Esophagus muscularis mucosa (tissue), 4 donors: ENCODE data around the gene S100A4. TPM values are rescaled to one million over a fixed set of nuclear protein-coding genes. Genes with fewer than 3 reads are reported as not detected.
A peak's percentile ranks its signal among the peaks of the same experiment; 100 is the strongest.

Source experiments
- DNase-seq: peaks from one replicate; pipeline ENCODE4 v3.0.0-alpha.2; 2017; ENCODE audit errors: extremely low spot score
- H3K27ac ChIP-seq, 4 donors: fragments of 200-600 bp; sonication (generic); replicated peaks in 1 of 4; 1 replicate in 3 of 4; 2 replicates in 1 of 4; pipeline ENCODE4 v1.5.1; 2016 to 2019; ENCODE audit warnings: mild to moderate bottlenecking in 1 of 4
- H3K27me3 ChIP-seq, 4 donors: fragments of 200-600 bp; sonication (generic); one replicate each; pipeline versions ENCODE4 v1.5.1 to v1.6.0; 2016 to 2019
- H3K36me3 ChIP-seq, 4 donors: fragments of 200-600 bp; sonication (generic); one replicate each; pipeline ENCODE4 v1.5.1; 2016 to 2019
- H3K4me1 ChIP-seq, 4 donors: fragments of 200-600 bp; sonication (generic); one replicate each; pipeline ENCODE4 v1.5.1; 2016 to 2019
- H3K4me3 ChIP-seq, 4 donors: fragments of 200-600 bp; sonication (generic); 1 replicate in 2 of 4; 2 replicates in 2 of 4; pipeline ENCODE4 v1.5.1; 2016 to 2019; ENCODE audit warnings: mild to moderate bottlenecking in 4 of 4, moderate library complexity in 1 of 4
- H3K9me3 ChIP-seq, 4 donors: fragments of 200-600 bp; sonication (generic); 1 replicate in 3 of 4; 2 replicates in 1 of 4; pipeline ENCODE4 v1.5.1; 2016 to 2019
- EP300 ChIP-seq: sonication (generic); formaldehyde crosslinking; IDR thresholded peaks from one replicate; pipeline ENCODE4 v1.6.1; 2017; ENCODE audit warnings: antibody characterized with exemption
- POLR2A ChIP-seq: fragments of 450-650 bp; IDR thresholded peaks from one replicate; pipeline ENCODE4 v1.6.1; 2017; ENCODE audit warnings: antibody characterized with exemption, moderate library complexity, mild to moderate bottlenecking, low read depth
- POLR2AphosphoS5 ChIP-seq, 2 donors: sonication (generic); formaldehyde crosslinking; IDR thresholded peaks; one replicate each; pipeline ENCODE4 v1.6.1; 2017; ENCODE audit warnings: antibody characterized with exemption in 2 of 2
- WGBS: methylation state at CpG from one replicate; pipeline ENCODE4 v1.1.5; 2018; 5-methylcytosine and 5-hydroxymethylcytosine counted together
- intact Hi-C: fragments of 100-400 bp; cut with DNase I; formaldehyde crosslinking; loops from one replicate; pipeline ENCODE4 v1.15.1; 2023
- total RNA-seq, 4 donors: library from RNA; depleted of rRNA; stranded (reverse); fragments of >200 nt; gene quantifications; one replicate each; pipeline versions ENCODE4 v1.1.0 to v1.2.1, GENCODE V29; 2016
- TF ChIP-seq, protein P1 (sequence below), 3 experiments: fragments of 200-600 bp in 2 of 3; fragments of 450-650 bp in 1 of 3; sonication (generic) in 2 of 3; IDR thresholded peaks; one replicate each; pipeline ENCODE4 v1.5.1; 2017 to 2019; ENCODE audit warnings: antibody characterized with exemption in 3 of 3, mild to moderate bottlenecking in 2 of 3, moderate library complexity in 1 of 3

S100A4 gene
- total RNA-seq, 4 donors from 2014 or later: 154 to 362 (median 273) TPM

DNA sequence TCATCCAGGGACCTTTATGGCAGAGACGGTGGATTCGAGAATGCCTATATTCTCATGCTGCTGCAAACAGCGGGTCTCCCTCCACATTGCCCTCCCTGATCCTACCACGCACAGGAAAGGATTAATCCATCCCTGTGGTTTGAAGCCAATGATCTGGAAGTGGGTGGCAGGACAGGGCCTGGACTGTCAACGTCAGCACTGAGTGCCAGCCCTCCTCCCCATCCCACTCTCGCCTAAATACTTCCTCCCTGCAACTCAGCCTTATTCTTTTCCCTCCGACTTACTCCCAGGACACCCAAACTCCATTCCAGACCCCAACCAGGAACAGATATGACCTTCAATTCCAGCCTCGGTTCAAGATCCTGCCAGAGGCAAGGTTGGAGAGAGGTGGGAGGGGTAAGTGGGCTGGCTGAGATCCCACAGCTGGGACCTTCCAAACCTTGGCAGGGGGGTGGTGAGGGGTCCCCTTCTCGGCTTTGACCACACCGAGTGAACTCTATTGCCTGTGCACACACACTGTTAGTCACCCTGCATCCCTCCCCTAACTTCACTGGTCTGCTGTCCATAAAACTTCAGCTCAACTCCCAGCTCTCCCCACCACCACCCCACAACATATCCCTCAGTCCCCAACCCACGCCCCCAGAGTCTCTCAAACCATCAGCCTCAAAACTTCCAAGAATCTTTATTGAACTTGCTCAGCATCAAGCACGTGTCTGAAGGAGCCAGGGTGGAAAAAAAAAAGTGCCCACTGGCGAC lies 2.5 kb downstream of the S100A4 start:
- TF ChIP-seq POLR2A (no peak), EP300 (no peak), POLR2AphosphoS5 (IDR thresholded peaks at IDR 0.05) (no peak)
- TF ChIP-seq, protein P1, sequence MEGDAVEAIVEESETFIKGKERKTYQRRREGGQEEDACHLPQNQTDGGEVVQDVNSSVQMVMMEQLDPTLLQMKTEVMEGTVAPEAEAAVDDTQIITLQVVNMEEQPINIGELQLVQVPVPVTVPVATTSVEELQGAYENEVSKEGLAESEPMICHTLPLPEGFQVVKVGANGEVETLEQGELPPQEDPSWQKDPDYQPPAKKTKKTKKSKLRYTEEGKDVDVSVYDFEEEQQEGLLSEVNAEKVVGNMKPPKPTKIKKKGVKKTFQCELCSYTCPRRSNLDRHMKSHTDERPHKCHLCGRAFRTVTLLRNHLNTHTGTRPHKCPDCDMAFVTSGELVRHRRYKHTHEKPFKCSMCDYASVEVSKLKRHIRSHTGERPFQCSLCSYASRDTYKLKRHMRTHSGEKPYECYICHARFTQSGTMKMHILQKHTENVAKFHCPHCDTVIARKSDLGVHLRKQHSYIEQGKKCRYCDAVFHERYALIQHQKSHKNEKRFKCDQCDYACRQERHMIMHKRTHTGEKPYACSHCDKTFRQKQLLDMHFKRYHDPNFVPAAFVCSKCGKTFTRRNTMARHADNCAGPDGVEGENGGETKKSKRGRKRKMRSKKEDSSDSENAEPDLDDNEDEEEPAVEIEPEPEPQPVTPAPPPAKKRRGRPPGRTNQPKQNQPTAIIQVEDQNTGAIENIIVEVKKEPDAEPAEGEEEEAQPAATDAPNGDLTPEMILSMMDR (IDR thresholded peaks at IDR 0.05): no peak
- Histone ChIP-seq H3K27ac (peak overlapping the region; percentile 72 to 86 (median 80)), H3K4me1 (peaks cover 28 to 70% (median 69%) of the 10 kb centered on the region in 4 donors), H3K27me3 (no peaks in the 10 kb centered on the region), H3K9me3 (no peaks in the 10 kb centered on the region), H3K4me3 (peak overlapping the region in 3 of 4 donors; percentile 51 to 64 (median 62)), H3K36me3 (peaks cover 0 to 10% (median 0%) of the 10 kb centered on the region in 4 donors)
- DNase-seq: no peak
- 81% methylated on average over 13 of the region's 13 CpGs for WGBS
- intact Hi-C loops: no loop called here

DNA sequence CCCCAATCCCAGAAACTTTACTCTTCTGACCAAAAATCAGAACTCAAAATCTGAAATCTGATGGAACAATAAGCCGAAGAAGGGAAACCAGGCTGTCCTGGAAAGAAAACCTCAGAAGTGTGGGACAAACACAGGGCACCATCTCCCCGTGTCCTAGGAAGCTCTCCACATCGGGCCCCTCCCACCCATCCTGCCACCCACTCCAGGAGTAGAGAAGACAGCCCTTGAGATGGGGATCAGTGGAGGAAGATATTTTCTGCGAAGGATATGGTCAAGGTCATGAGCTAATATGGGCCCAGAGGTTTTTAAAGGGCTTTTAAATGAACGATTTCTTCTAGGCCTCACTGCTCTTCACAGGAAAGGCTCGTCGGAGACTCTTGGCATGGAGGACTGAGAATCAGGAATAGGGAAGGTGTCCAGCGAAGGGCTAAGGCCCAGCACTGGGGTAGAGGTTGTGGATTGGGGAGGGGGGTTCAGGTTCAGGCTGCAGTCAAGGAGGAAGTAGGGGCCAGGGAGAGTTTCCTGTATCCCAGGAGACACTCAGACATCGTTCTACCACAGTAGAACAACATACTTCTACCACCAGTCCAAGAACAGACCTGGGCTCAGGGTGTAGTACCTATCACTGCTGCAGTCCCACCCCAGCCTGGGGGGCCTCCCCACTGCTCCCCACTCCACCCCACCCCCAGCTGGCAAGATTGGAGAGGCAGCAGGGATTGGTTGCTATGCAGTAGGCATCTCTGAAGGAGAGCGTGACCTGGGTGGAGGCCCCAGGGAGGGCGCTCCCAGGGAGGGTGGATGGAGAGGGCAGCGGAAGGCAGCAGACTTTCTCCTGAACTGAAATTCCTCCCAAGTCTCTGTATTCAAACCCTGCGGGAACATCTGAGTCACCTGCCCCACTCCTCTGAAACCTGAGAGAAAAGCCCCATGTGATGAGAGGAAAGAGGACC lies 3.7 kb downstream of the S100A4 start:
- WGBS: 68% methylated on average over 12 of the region's 13 CpGs
- Histone ChIP-seq H3K27ac (peak overlapping the region; percentile 44 to 86 (median 46)), H3K9me3 (no peaks in the 10 kb centered on the region), H3K36me3 (peaks cover 0 to 10% (median 0%) of the 10 kb centered on the region in 4 donors), H3K4me1 (peaks cover 26 to 61% (median 58%) of the 10 kb centered on the region in 4 donors), H3K27me3 (no peaks in the 10 kb centered on the region), H3K4me3 (no peak overlapping the region)
- DNase-seq: no peak
- intact Hi-C loops: no loop called here
- TF ChIP-seq EP300 (no peak), POLR2A (no peak), POLR2AphosphoS5 (IDR thresholded peaks at IDR 0.05) (no peak)
- TF ChIP-seq, protein P1 (IDR thresholded peaks at IDR 0.05): no peak

DNA sequence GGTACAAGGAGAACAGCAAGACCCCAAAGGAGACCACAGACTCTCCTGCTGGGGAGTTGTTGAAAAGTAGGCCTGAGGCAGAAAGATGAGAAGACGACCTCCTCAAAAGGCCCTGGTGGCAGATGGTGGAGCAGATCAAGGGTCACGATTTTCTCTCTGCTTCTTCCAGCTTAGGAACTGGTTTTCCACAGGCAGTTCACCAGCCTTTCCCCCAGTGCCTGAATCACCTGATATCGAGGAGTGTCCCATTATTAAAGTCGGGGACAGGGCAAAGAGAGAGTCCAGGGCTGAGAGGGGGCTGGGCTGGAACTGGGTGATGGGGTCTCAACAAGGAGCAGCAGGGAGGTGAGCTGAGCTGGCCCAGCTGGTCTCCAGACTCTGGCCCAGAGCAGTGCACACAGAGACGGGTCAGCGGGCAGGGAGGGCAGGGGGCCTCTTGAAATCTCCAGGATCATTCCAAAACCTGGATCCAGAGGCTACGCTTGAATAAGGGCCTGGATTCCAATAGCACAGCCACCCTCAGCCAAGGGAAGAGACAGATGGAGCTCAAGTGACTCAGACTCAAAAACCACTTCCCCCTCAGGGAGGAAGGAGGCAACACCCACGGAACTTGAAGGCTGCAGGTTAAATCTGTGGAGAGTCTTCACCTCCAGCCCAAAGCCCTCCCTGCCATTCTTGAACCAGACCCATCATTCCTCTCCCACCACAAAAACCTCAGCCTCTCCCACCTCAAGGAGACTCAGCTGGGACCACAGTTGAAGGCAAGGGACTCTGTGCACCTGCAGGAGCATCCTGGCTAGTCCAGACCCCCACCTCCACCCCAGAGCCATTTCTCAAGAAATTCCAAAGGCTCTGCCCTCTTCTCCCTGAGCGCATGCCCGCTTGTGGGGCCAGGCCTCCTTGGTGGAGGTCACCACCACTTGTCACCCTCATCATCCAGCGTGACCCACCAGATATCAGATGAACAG lies 4.9 kb downstream of the S100A4 start, which contains the start of gene S100A5:
TSS of gene S100A5 (minus strand) at position 541 of the 968 bp plus-strand sequence. CDS start 743 bp downstream, outside the sequence.
- DNase-seq: no peak
- intact Hi-C loops: no loop called here
- 78% methylated on average over 9 of the region's 11 CpGs for WGBS

More for the DNA sequence above, 4.9 kb downstream of the S100A4 start, which contains the start of gene S100A5:
- Histone ChIP-seq H3K4me1 (peaks cover 29 to 57% (median 54%) of the 10 kb centered on the region in 4 donors), H3K27ac (peak within 1 kb of the TSS; percentile 44 to 56 (median 46)), H3K27me3 (no peaks in the 10 kb centered on the region), H3K9me3 (no peaks in the 10 kb centered on the region), H3K36me3 (peaks cover 0 to 10% (median 0%) of the 10 kb centered on the region in 4 donors), H3K4me3 (no peak within 1 kb of the TSS)
- TF ChIP-seq EP300 (no peak), POLR2A (no peak), POLR2AphosphoS5 (IDR thresholded peaks at IDR 0.05) (no peak)
- TF ChIP-seq, protein P1 (IDR thresholded peaks at IDR 0.05): no peak
